Right atrium auricular region (tissue), 2 donors: ENCODE measurements around the gene VPS33B. TPM values are rescaled to one million over a fixed set of nuclear protein-coding genes. Genes with fewer than 3 reads are reported as not detected.

Experiments used
- DNase-seq: peaks from one replicate; pipeline ENCODE4 v3.0.0-alpha.2; 2019; ENCODE audit warnings: low spot score
- H3K27ac ChIP-seq, 2 donors: fragments of 200-600 bp; sonication (generic); 1 replicate in 1 of 2; 2 replicates in 1 of 2; pipeline ENCODE4 v1.5.1; 2016 to 2019
- H3K27me3 ChIP-seq, 2 donors: fragments of 200-600 bp; sonication (generic); one replicate each; pipeline versions ENCODE4 v1.5.1 to v1.6.0; 2017 to 2019
- H3K36me3 ChIP-seq: fragments of 200-600 bp; sonication (generic); one replicate; pipeline ENCODE4 v1.5.1; 2016
- H3K4me1 ChIP-seq, 2 donors: fragments of 200-600 bp; sonication (generic); one replicate each; pipeline versions ENCODE4 v1.5.1 to v1.6.0; 2017 to 2019
- H3K4me3 ChIP-seq, 2 donors: fragments of 200-600 bp; sonication (generic); 1 replicate in 1 of 2; 2 replicates in 1 of 2; pipeline ENCODE4 v1.5.1; 2017 to 2019; ENCODE audit warnings: mild to moderate bottlenecking in 1 of 2, moderate library complexity in 1 of 2
- H3K9me3 ChIP-seq, 2 donors: fragments of 200-600 bp; sonication (generic); one replicate each; pipeline ENCODE4 v1.5.1; 2019
- total RNA-seq, 2 donors: library from RNA; depleted of rRNA; stranded (reverse); fragments of >200 nt; gene quantifications; one replicate each; pipeline ENCODE4 v1.1.0, GENCODE V29; 2016
- TF ChIP-seq, protein P1 (sequence below), 2 donors: fragments of 200-600 bp; sonication (generic); IDR thresholded peaks; one replicate each; pipeline ENCODE4 v1.5.1; 2019; ENCODE audit warnings: antibody characterized with exemption in 2 of 2

VPS33B gene
- total RNA-seq, 2 donors from 2014 or later = 5.8 to 6.1 TPM

DNA sequence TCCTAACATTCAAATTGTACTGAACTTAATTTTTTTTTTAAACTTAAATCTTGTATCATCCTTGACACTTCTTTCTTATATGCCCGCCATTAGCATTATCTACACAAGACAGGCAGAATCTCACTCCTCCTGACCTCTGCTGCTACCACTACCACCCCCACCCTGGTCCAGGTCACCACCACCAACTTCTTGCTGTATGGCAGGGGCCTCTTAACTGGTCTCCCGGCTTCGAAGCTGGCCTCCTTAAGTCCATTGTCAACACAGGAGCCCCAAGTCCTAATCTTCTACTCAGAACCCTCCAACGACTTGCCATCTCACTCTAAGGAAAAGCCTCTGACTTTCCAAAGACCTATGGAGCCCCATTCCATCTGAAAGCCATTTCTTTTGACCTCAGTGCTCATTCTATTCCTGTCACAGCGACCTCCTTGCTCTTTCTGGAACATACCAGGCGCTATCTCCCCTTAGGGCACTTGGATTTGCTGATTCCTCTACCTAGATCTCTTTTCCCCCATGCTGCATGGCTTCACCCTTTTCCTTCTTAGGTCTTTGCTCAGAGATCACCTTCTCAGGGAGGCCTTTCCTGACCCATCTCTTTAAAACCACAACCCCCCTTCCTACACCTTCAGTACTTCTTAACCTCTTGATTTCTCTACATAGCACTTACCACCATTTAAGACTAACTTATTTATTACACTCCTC lies 30.7 kb downstream of the VPS33B start:
- Histone ChIP-seq H3K27ac (no peak overlapping the region), H3K9me3 (no peaks in the 10 kb centered on the region), H3K4me3 (no peak overlapping the region), H3K36me3 (no peaks in the 10 kb centered on the region), H3K27me3 (no peaks in the 10 kb centered on the region), H3K4me1 (peaks cover 0 to 8% of the 10 kb centered on the region in 2 donors)
- TF ChIP-seq, protein P1, sequence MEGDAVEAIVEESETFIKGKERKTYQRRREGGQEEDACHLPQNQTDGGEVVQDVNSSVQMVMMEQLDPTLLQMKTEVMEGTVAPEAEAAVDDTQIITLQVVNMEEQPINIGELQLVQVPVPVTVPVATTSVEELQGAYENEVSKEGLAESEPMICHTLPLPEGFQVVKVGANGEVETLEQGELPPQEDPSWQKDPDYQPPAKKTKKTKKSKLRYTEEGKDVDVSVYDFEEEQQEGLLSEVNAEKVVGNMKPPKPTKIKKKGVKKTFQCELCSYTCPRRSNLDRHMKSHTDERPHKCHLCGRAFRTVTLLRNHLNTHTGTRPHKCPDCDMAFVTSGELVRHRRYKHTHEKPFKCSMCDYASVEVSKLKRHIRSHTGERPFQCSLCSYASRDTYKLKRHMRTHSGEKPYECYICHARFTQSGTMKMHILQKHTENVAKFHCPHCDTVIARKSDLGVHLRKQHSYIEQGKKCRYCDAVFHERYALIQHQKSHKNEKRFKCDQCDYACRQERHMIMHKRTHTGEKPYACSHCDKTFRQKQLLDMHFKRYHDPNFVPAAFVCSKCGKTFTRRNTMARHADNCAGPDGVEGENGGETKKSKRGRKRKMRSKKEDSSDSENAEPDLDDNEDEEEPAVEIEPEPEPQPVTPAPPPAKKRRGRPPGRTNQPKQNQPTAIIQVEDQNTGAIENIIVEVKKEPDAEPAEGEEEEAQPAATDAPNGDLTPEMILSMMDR (IDR thresholded peaks at IDR 0.05) = no peak
- no peak for DNase-seq

DNA sequence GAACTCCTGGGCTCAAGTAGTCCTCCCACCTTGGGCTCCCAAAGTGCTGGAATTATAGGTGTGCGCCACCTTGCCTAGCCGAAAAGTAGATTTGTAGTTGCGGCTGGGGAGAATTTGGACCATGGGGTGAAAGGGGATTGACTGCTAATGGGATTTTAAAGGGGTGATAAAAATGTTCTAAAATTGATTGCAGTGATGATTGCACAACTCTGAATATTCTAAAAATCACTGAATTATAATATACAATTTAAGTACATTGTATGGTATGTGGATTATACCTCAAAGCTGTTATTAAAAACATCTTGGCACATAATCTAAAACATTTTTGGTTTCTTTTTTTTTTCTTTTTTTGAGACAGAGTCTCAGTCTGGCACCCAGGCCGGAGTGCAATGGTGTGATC lies 31.9 kb downstream of the VPS33B start:
- no peaks in the 10 kb centered on the region for H3K36me3 ChIP-seq
- no peaks in the 10 kb centered on the region for H3K9me3 ChIP-seq
- TF ChIP-seq, protein P1 (IDR thresholded peaks at IDR 0.05) = no peak
- H3K4me3 ChIP-seq = no peak overlapping the region
- no peak overlapping the region for H3K27ac ChIP-seq
- H3K27me3 ChIP-seq = no peaks in the 10 kb centered on the region
- H3K4me1 ChIP-seq = peaks cover 0 to 8% of the 10 kb centered on the region in 2 donors
- no peak for DNase-seq

DNA sequence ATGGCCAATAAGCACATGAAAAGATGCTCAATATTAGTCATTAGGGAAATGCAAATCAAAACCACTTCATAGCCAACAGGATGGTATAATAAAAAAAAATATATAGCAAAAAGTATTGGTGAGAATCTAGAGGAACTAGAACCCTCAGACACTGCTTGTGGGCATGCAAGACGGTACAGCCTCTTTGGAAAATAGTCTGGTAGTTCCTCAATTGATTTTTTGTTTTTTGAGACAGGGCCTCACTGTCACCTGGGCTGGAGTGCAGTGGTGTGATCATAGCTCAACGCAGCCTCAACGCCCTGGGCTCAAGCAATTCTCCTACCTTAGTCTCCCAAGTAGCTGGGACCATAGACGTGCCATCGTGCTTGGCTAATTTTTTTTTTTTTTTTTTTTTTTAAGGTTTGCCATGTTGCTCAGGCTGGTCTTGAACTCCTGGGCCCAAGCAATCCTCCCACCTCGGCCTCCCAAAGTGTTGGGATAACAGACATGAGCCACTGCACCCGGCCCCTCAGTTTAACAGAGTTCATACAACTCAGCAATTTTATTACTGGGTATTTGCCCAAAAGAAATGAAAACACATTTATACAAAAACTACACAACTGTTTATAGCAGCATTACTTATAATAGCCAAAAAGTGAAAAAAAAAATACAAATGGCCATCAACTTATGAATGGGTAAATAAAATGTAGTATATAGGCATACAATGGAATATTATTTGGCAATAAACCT lies 33.2 kb downstream of the VPS33B start:
- H3K27ac ChIP-seq = no peak overlapping the region
- no peaks in the 10 kb centered on the region for H3K36me3 ChIP-seq
- no peak for DNase-seq
- H3K9me3 ChIP-seq = no peaks in the 10 kb centered on the region
- TF ChIP-seq, protein P1 (IDR thresholded peaks at IDR 0.05) = no peak
- peaks cover 0 to 8% of the 10 kb centered on the region in 2 donors for H3K4me1 ChIP-seq
- H3K4me3 ChIP-seq = no peak overlapping the region
- H3K27me3 ChIP-seq = no peaks in the 10 kb centered on the region

DNA sequence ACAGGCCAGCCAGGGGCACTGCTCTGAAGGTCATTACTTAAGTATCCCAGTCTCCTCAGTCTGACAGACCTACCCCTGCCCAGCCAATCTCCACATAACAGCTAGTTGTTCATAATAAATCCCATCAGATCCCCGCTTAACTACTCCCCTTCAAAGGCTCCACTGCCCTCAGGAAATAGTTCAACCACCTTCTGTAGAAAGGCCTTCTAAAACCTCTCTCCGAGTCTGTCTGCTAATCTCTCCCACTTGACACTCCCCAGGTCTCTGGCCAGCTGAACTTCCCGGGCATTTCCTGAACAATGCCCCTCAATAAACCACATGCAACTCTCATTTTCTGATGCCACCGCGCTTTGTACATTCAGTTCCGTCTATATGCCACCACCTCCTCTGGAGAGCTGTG lies 34.1 kb downstream of the VPS33B start:
- H3K4me3 ChIP-seq = no peak overlapping the region
- no peak for DNase-seq
- no peaks in the 10 kb centered on the region for H3K27me3 ChIP-seq
- TF ChIP-seq, protein P1 (IDR thresholded peaks at IDR 0.05) = no peak
- H3K4me1 ChIP-seq = peaks cover 0 to 1% of the 10 kb centered on the region in 2 donors
- no peak overlapping the region for H3K27ac ChIP-seq
- no peaks in the 10 kb centered on the region for H3K9me3 ChIP-seq
- H3K36me3 ChIP-seq = no peaks in the 10 kb centered on the region

DNA sequence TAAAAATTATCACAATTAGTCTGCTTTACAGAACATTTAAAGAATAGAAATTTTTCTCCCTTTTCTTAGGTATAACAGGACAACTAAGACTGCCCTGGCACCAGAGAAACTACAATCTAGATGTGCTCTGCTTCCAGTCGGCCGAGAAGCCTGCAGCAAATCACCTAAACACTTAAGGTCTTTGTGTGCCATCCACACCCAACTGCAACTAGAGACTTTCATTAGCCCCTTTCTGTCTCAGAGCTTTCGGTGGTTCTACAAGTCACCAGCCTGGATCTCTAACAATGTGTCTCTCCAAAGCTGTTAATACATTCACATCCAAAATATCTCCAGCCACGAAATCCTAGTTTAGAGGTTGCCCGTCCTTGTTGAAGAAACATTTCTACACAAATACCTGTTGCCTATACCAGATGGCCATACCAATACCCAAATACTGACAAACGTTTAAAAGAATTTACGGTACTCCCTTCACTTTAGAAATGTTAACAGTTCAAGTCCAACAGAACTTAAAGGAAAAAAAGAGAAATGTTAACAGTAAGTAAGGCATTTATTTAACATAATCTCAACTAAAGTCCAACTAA lies 34.7 kb downstream of the VPS33B start:
- Histone ChIP-seq H3K36me3 (no peaks in the 10 kb centered on the region), H3K4me3 (no peak overlapping the region), H3K27me3 (no peaks in the 10 kb centered on the region), H3K27ac (no peak overlapping the region), H3K9me3 (no peaks in the 10 kb centered on the region), H3K4me1 (no peaks in the 10 kb centered on the region)
- no peak for DNase-seq
- TF ChIP-seq, protein P1 (IDR thresholded peaks at IDR 0.05) = no peak
